Panc1 (cell line): ENCODE measurements around the gene UBE2G2. TPM values are rescaled to one million over a fixed set of nuclear protein-coding genes. Genes with fewer than 3 reads are reported as not detected.

Source experiments
- ATAC-seq: fragments of 200-7000 bp; cut with Tn5 transposase; 2 replicates; pipeline ENCODE4 v1.9.1; 2020; ENCODE audit warnings: mild to moderate bottlenecking, moderate library complexity
- BruUV-seq: library from RNA; stranded (reverse); fragments of 400-500 nt; replicated peaks from 2 replicates; lab custom pipeline; 2021; lab: Mats Ljungman, UMichigan
- CTCF ChIA-PET: fragments of 300-600 bp; sonication (Branson Sonifier 250); formaldehyde crosslinking; loops from one replicate; lab custom pipeline; 2022; ENCODE audit warnings: antibody characterized with exemption; lab: Charles Lee
- POLR2A ChIA-PET: fragments of 300-600 bp; sonication (Branson Sonifier 250); formaldehyde crosslinking; loops from one replicate; lab custom pipeline; 2022; ENCODE audit warnings: antibody characterized with exemption; lab: Charles Lee
- DNase-seq: peaks from one replicate; pipeline ENCODE4 v3.0.0-alpha.2; 2010; ENCODE audit warnings: low read depth, low spot score
- H3K27ac ChIP-seq: 2 replicates; pipeline ENCODE4 v1.5.1; 2011; ENCODE audit warnings: mild to moderate bottlenecking, low read length, inconsistent platforms
- H3K27me3 ChIP-seq: fragments of 200-500 bp; sonication (Bioruptor generic); 2 replicates; pipeline ENCODE4 v1.6.0; 2014; ENCODE audit warnings: low read length, inconsistent platforms; ENCODE audit not compliant: control insufficient read depth, insufficient read depth
- H3K36me3 ChIP-seq: fragments of 200-500 bp; sonication (Bioruptor generic); 2 replicates; pipeline ENCODE4 v1.5.1; 2014; ENCODE audit warnings: inconsistent platforms, mild to moderate bottlenecking, low read length, moderate library complexity; ENCODE audit not compliant: control insufficient read depth, insufficient read depth
- H3K4me1 ChIP-seq: 2 replicates; pipeline ENCODE4 v1.5.1; 2011; ENCODE audit warnings: inconsistent platforms, mild to moderate bottlenecking, low read length, moderate library complexity; ENCODE audit not compliant: control insufficient read depth, insufficient read depth
- H3K4me3 ChIP-seq, 2 experiments: 2 replicates each; pipeline ENCODE4 v1.5.1; 2011 to 2012; ENCODE audit warnings: low read depth in 2 of 2, low read length in 2 of 2, mild to moderate bottlenecking in 2 of 2, inconsistent platforms in 1 of 2, moderate library complexity in 1 of 2
- H3K9me3 ChIP-seq: fragments of 200-500 bp; sonication (Bioruptor generic); 2 replicates; pipeline ENCODE4 v1.5.1; 2014; ENCODE audit warnings: low read depth, mild to moderate bottlenecking, inconsistent platforms, low read length, moderate library complexity; ENCODE audit not compliant: control insufficient read depth, insufficient read depth
- CTCF ChIP-seq: fragments of 450-650 bp; IDR thresholded peaks from 2 replicates; pipeline ENCODE4 v1.5.1; 2017; ENCODE audit warnings: mild to moderate bottlenecking
- POLR2AphosphoS5 ChIP-seq: IDR thresholded peaks from 2 replicates; pipeline ENCODE4 v1.6.1; 2012; ENCODE audit warnings: mild to moderate bottlenecking, low read depth, low read length, moderate library complexity
- SIN3A ChIP-seq: IDR thresholded peaks from 2 replicates; pipeline ENCODE4 v1.6.1; 2012; ENCODE audit warnings: low read depth, mild to moderate bottlenecking, low read length, moderate library complexity, borderline replicate concordance; ENCODE audit not compliant: insufficient read depth
- TCF7L2 ChIP-seq: IDR thresholded peaks from 2 replicates; pipeline ENCODE4 v1.6.1; 2011; ENCODE audit warnings: mild to moderate bottlenecking, low read depth, low read length, inconsistent platforms
- in situ Hi-C: cut with HindIII; loops from 2 replicates; pipeline ENCODE4 v1.10.0; 2016; ENCODE audit warnings: low sequenced_read_pairs, low pct_unique_long_range_greater_than_20kb
- intact Hi-C: fragments of 100-400 bp; cut with micrococcal nuclease; formaldehyde crosslinking; loops from one replicate; pipeline ENCODE4 v1.10.0; 2022; ENCODE audit not compliant: unreplicated experiment
- total RNA-seq: library from RNA; stranded (reverse); gene quantifications from one replicate; pipeline ENCODE4 v1.2.1, GENCODE V29; 2021; ENCODE audit not compliant: unreplicated experiment
- TF ChIP-seq, protein P1 (sequence below), 2 experiments: IDR thresholded peaks; 2 replicates each; pipeline ENCODE4 v1.6.1; 2011 to 2012; ENCODE audit warnings: low read depth in 2 of 2, control low read depth in 1 of 2, low read length in 1 of 2, mild to moderate bottlenecking in 1 of 2, moderate library complexity in 1 of 2; ENCODE audit not compliant: insufficient read depth in 1 of 2

UBE2G2 gene
- total RNA-seq, 1 experiment from 2014 or later: 77.4 TPM

DNA sequence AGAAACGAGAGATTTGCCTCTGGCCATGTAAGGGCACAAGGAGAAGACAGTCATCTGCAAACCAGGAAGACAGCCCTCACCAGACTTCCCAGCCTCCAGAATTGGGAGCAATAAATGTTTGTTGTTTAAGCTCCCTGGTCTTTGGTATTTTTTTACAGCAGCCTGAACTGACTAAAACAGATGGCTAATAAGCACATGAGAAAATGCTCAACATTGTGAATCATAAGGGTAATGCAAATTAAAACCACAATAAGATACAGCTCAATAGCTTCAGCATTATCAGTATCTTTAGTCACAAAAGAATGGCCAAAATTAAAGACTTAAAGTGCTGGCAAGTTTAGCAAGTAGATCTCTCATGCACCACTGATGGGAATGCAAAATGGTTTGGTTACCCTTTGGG, 11.7 kb downstream of the UBE2G2 start:
- ATAC-seq (no peak), DNase-seq (no peak)
- no peak overlapping the region for H3K27ac ChIP-seq
- CTCF ChIA-PET: interaction anchor here (0.6 kb wide), 1 partner anchor 330 kb away, joined by 4 read pairs; no protein-coding TSS in a partner anchor
- intact Hi-C loops (loop anchor here (10.0 kb wide), 1 partner anchor 275 kb away; no protein-coding TSS in a partner anchor), in situ Hi-C loops (no loop called here)
- no peaks in the 10 kb centered on the region for H3K27me3 ChIP-seq
- BruUV-seq: no TSS peak
- no peaks in the 10 kb centered on the region for H3K9me3 ChIP-seq
- peaks cover 7% of the 10 kb centered on the region; the same call in 1 of the 2 replicates for H3K4me1 ChIP-seq
- H3K36me3 ChIP-seq: no peaks in the 10 kb centered on the region
- no peak overlapping the region for H3K4me3 ChIP-seq
- TF ChIP-seq, protein P1, sequence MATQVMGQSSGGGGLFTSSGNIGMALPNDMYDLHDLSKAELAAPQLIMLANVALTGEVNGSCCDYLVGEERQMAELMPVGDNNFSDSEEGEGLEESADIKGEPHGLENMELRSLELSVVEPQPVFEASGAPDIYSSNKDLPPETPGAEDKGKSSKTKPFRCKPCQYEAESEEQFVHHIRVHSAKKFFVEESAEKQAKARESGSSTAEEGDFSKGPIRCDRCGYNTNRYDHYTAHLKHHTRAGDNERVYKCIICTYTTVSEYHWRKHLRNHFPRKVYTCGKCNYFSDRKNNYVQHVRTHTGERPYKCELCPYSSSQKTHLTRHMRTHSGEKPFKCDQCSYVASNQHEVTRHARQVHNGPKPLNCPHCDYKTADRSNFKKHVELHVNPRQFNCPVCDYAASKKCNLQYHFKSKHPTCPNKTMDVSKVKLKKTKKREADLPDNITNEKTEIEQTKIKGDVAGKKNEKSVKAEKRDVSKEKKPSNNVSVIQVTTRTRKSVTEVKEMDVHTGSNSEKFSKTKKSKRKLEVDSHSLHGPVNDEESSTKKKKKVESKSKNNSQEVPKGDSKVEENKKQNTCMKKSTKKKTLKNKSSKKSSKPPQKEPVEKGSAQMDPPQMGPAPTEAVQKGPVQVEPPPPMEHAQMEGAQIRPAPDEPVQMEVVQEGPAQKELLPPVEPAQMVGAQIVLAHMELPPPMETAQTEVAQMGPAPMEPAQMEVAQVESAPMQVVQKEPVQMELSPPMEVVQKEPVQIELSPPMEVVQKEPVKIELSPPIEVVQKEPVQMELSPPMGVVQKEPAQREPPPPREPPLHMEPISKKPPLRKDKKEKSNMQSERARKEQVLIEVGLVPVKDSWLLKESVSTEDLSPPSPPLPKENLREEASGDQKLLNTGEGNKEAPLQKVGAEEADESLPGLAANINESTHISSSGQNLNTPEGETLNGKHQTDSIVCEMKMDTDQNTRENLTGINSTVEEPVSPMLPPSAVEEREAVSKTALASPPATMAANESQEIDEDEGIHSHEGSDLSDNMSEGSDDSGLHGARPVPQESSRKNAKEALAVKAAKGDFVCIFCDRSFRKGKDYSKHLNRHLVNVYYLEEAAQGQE (IDR thresholded peaks at IDR 0.05; ENCODE audit: insufficient read depth in 1 of 2, low read depth in 2 of 2, low read length in 1 of 2): no peak
- TF ChIP-seq SIN3A (no peak), CTCF (no peak)
- POLR2A ChIA-PET: no interaction called here

DNA sequence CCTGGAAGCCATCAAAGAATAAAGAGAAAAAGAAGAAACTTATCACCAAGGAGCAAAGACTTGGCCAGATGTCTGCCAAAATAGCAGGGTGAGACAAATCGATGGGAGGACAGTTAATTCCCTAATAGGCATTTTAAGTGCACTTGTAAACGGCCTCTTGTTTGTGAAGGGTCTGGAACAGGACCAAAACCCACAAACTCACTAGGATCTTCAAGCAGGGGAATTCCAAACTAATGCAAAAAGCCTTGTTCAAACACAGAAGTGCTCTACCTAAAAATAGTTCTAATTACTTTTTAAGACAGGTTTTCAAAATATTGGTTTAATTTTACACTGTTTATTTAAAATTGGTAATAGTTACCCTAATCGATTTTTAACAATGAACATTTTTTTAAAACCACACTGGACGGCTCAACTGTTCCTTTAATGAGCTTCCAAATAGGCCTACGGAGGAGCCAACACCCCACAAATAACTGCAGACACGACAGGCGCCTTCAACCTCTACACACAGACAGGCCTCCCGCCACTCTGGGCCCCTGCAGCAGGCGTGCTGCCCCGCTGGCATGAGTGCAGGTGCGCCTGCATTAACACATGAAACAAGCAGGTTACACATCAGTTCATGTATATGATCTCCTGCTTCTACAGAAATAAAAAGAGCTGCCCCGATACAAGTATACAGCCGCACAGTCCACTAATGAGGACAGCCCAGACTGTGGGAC, 15.8 kb downstream of the UBE2G2 start:
- no peak for DNase-seq
- H3K36me3 ChIP-seq: no peaks in the 10 kb centered on the region
- ATAC-seq: no peak; the same call in 1 of the 2 replicates
- intact Hi-C loops (loop anchor here (10.0 kb wide), 1 partner anchor 271 kb away; no protein-coding TSS in a partner anchor), in situ Hi-C loops (no loop called here)
- BruUV-seq: no TSS peak
- CTCF ChIA-PET: no interaction called here
- H3K9me3 ChIP-seq: no peaks in the 10 kb centered on the region
- 0 out of 2 replicates have a peak overlapping the region, but pooled peaks have one; percentile 29 for H3K27ac ChIP-seq
- POLR2A ChIA-PET: no interaction called here
- H3K27me3 ChIP-seq: no peaks in the 10 kb centered on the region
- peaks cover 12% of the 10 kb centered on the region for H3K4me1 ChIP-seq
- H3K4me3 ChIP-seq: no peak overlapping the region
- TF ChIP-seq TCF7L2 (no peak), CTCF (no peak), SIN3A (no peak), POLR2AphosphoS5 (no peak)
- TF ChIP-seq, protein P1 (IDR thresholded peaks at IDR 0.05; ENCODE audit: insufficient read depth in 1 of 2, low read depth in 2 of 2, low read length in 1 of 2): no peak
